Activated CD4-positive, alpha-beta T cell treated with anti-CD3 and anti-CD28 coated beads, Interleukin-2, amount 50 U/mL, for 24 hours (primary cell): ENCODE measurements around the gene OSBPL3.
A peak's percentile ranks its signal among the peaks of the same experiment; 100 is the strongest.

Experiments
- DNase-seq, 2 donors: peaks; one replicate each; pipeline ENCODE4 v3.0.0-alpha.2; 2020; ENCODE audit warnings: low read depth in 1 of 2, low spot score in 1 of 2

The OSBPL3 gene

DNA sequence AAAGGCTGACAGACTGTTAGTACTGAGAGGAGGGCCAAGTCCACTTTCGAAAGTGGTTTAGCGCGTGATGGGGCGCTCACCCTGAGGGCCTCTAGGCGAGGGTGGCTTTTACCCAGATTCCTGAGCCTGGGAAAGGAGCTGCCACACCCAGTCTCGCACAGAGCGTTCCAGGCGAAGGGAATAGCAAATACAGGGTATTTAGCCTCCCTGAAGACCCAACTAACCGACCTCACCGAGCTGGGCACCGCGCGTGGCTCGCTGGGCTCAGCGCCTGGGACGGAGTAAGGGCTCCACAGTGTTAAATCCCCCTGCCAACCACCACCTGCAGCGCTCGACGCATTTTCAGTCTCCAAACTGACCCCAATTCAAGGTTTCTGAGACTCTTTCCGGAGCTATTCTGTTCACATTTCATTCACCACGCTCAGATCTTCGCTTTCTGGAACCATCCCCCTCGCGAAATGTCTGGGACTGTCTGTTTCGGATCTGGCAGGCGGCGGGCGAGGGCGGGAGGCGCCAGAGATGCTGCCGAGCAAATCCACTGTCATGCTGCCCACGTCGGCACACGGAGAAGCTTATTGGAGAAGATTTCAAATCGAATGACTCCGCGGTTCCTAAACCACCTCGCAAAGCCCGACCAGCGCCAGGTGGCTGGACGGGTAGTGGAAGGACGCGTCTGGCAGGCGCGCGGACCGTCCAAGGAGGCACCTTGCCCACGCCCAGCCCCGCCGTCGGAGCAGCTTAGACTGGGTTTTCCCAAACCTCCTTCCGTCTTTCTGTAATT is 1.4 kb upstream of the OSBPL3 start:
- DNase-seq: peak; percentile 40 to 42

DNA sequence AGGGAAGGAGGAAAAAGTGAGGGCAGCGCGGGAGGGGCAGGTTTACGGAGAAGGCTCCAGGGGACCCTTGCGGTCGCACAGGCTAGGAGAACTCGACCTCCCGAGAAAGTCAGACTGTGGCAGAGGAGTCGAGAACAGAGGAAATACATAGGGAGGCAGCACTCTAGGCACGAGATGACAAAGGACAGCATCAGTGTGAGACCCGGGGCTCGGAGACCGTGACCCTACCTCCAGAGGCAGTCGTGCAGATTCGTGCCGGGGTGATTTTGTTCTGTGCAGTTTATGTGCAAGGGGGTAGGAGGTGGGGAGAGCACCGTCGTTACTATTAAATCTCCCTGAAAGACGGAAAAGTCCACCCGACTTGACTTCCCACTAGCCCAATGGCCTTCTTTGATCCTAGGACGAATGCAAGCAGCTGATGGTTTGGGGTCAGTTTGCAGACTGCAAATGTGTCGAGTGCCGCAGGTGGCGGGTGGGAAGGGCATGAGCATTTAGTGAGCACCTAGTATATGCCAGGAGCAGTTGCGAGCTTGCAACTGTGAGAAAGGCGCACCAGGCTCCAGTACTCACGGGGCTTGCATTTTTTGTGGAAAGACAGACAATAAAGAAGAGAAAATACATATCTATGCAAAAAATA is 674 bp upstream of the OSBPL3 start:
- no peak for DNase-seq

DNA sequence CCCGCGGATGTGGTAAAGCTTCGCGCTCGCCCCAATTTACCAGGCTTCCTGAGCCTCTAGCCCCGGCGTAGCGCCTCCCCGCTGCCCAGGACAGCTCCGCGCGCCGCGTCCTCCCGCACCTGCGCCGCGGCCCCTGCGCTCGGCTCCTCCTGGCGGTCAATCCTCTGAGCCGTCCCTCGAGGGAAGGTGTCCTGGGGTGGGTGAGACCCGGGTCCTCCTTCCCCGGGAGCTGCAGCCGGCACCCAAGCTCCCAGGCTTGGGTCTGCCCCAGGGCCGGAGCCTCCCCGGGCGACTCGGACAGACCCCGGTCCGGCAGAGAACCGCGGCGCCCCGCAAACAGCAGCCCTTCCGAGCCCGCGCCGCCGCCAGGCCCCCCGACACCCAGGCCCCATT is 512 bp downstream of the OSBPL3 start:
- DNase-seq: peak; percentile 56 to 63

DNA sequence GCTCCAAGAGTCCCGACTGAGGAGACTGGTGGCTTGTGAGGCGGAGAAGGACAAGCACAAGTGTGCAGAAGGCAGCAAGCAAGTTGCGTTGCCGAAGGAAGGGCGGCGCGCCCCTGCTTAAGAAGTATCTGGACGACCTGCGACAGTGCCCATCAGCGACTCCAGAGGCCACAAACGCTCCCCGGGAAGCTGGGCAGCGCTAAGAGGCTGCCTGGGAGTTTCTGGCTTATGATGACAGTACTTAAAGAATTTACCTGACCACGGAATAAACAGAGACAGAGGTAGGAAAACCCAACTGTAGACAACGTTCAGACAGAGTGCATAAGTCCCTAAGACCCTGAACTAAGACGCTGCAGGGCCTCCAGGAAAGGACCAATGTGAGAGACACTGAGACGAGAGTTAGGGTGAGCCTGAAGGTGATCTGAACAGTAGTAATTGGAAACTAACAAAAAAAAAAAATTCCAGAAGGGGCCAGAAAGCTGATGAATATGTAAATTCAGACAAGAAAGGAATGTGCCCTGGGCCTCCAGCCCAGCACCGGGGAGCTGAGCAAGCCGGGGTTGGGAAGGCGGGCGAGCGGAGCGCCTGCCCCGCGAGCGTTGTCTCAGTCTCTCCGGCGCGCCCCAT is 1.0 kb downstream of the OSBPL3 start:
- DNase-seq: no peak

DNA sequence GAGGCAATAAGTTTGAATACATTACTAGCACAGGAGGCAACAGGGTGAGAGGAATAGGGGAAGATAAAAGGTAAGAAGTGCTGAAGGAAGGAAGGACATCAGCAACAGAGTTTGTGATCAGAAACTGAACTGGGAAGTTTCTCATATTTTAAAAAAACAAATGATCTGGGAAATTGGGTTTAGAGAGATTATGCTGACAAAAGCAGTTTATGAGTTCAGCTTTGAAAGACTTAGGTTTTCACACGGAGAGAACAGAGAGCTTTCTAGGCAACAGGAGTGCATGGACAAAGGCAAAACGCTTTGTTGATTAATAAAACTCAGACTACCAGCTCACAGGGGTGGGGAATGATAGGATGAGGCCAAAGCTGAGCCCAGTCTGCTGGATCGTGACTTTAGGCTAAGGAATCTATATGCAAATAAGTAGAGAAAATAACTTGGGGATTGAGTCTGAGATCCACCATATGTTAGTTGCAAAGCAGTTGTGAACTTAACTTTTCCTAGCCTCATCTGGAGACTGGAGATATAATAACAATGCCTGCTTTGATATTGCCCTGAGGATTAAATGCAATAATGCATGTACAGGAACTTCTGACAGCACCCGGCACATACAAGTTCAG is 4.2 kb downstream of the OSBPL3 start:
- DNase-seq: no peak

DNA sequence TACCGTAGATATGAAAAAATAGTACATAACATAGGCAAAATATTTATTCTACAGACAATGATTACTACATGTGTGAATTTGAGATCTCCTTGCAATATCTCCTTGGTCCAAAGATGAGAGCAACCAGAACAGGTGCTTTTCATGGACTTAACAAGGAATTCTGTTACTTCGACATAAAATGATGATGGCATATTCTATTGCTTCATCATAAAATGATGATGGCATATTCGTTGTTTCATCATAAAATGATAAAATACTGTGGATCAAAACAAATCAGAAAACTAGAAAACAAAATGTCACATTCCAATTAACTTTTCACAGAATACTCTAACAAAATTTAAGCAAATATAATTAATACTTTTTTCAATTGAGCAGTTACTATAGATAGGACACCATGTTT is 4.8 kb downstream of the OSBPL3 start:
- DNase-seq: no peak

DNA sequence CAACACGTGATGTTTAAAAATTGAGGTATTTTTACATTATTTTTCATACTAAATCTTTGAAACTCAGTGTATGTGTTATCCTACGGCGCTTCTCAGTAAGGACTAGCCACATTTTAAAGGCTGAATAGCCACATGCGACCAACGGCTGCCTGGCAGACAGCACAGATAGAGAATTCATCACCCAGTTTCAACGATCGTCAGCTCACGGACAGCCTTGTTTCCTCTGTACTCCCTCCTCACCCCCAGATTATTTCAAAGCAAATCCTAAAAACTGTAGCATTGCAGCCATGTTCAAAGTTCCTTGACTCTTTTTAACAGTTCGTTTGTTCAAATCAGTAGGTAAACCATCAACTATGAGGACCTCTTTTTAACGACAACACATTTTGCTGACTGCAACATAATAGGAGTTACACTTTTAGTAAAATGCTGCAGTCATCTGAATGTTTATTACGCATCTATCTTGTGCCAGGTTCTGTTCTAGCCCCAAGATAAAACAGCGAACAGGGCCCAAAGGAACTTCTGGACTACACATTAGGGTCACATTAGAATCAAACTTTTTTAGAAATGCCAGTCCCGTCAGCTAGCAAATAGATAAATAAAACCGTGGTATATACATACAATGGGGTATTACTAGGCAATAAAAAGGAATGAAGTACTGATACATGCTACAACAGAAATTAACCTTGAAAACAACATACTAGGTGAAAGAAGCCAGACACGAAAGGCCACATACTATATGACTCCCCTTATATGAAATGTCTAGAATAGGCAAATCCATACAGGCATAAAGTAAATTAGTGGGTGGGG is 5.7 kb downstream of the OSBPL3 start:
- DNase-seq: no peak

DNA sequence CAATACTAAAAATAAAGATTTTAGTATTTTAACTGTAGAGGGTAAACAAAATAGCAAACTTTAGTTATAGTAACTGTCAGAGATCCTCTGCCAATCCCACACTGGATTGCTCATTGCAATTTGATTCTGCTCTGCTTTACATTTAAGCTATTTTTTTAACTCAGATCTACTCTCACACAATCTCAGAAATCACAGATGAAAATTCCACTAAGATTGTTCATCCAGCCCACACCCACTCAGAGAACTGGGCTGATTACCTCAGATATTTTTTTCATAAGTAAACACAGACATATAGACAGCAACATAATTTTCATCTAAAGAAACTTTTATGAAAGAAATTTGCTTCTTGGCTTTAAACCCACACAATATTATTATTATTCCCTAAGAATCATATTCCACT is 7.0 kb downstream of the OSBPL3 start:
- no peak for DNase-seq

DNA sequence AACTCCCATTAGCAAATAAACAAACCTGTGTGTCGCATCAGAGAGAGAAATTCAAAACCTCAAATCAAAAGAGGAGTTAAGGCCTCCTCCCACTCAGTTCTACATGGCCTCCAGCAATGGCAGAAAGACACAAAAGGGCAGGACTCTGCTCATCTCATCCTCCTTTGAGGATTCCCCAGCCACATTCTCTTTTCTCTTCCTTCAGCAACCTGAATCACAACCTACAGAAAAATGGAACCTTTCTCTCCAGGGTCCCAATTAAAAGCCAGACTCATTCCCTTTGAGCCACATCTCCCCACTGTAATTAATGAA is 7.9 kb downstream of the OSBPL3 start:
- DNase-seq: no peak

DNA sequence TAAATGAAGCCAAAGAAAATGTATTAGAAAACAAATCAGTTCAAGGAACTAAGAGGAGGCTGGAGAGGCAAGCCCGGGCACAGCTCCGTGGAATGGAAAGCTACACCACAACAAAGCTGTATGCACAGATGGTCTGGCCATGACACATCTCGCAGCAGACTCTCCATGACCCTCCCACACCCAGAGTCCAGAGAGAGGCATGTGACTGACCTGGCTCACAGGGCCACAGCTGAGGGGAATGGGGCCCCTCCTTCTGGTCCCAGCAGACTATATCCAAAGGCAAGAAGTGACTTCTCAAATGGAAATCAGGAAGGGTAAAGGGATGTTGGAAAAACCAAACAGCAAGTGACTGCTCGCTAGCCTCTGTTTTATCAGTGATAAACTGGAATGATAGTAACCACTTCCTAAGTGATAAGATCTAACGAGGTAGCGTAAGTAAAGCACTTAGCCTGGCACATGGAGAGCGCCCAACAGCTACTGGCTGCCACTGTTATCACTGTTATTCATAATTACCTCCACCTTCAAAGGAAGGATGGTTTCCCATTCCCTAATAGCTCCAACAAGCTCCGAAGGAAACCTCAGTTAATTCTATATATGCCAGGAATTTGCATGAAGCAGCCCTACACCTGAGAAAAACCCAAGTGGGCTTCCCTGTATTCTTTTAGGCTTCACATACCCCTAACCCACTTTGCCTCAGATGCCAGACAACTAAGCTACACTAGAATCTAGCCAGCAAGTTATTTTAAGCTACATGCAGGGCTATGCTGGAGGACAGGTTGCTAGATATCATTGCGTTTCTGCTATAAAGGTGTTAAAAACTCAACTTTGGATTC is 8.4 kb downstream of the OSBPL3 start:
- no peak for DNase-seq

DNA sequence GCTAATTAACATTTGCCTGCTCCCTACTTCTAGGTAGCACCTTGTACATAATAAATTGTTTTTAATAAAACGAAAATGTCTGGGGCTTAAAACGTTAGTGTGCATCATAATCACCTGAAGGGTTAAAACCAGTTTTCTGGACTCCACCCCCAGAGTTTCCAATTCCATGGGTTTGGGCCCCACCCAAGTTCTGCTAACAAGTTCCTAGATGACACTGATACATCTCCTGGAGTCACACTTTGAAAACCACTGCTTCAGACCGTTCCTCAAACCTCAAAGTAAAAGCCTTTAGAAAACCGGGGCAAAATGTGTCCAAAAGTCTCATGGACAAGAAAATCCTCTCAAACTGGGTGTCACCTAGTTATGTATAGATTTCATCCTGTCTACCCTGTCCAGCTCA is 9.3 kb downstream of the OSBPL3 start:
- DNase-seq: no peak

DNA sequence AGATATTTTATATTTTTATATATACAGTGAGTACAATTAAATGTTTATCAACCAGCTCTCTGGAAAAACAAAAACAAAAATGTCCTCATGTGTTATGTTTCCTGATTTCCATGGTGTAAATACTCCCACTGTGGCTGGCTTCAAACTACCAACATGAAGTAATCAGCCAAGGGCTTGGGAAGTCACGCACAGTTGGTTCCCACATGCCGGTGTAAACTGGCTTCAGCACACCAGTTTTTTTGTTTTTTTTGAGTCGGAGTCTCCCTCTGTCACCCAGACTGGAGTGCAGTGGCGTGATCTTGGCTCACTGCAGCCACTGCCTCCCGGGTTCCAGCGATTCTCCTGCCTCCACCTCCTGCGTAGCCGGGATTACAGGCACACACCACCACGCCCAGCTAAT is 11.8 kb downstream of the OSBPL3 start:
- no peak for DNase-seq

DNA sequence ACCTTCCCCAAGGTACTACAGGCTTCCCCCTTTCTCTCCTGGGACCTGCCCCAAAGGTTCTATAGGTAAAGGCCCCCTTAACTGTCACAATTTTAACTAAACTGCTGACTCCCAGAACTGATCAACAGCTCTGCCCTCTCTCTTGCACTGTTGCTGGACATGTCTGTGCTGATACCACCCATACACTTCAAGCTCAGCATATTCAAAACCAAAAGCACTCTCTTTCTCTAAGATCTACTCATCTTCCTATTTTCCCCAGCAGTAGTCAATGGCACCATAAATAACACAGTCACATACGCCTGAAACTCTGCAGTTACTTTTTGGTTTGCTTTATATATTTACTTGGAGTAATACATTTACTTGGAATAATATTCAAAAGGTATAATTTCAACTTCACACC is 12.3 kb downstream of the OSBPL3 start:
- no peak for DNase-seq

DNA sequence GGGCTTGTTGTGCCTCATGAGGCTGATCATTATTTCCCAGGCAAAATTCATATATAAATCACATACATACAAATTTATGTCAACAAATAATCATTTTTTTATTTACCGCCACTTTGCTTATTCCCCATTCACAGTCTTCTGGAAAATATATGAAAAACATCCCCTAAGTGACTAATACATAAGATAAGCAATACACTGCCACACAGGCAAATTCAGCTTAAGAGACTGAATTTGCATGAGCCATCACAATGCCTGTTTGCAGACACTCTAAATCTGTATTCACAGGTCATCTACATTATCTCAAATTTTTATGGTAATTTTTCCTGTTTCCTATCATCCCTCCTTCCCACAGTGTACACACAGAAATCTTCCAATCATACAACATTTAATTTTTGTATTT is 13.2 kb downstream of the OSBPL3 start:
- DNase-seq: no peak

DNA sequence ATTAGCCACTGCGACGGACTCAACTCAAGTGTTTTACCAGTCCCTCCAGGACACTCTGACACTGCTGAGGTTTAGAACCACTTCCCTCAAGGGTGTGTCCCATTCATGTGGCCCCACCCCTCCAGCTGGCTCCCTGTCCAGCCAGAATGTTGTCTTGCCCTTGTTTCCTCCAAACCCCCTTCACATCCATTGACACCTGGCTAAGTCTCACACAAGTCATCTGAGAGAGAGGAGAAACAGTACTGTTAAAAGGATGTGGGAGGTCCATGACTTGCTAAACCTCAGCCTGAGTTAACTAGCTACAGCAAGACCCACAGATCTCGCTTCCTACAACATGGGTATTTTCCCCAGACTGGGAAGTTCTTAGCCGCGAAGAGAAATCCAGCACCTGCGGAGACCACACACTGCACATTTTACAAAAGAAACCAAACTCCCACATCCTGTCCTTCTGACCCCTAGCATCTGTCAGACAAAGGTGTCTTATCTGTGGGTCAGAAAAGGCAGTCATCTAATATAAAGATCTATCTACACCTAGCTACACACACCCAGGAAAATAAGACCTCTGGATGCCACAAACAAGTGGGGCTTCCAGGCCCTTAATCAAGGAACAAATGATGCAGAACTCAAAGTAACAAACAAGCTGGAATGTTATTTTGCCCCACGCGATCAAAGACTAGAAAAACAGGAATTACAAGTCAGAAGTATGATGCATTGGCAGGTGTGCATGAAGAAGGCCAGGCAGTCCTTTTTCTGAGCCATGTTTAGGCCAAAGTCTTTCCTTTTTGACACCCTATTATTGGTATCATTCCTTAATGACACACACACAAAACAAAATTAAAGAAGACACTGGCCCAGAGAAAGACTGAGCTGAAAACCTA is 13.9 kb downstream of the OSBPL3 start:
- DNase-seq: peak in 1 of 2 donors; percentile 41

DNA sequence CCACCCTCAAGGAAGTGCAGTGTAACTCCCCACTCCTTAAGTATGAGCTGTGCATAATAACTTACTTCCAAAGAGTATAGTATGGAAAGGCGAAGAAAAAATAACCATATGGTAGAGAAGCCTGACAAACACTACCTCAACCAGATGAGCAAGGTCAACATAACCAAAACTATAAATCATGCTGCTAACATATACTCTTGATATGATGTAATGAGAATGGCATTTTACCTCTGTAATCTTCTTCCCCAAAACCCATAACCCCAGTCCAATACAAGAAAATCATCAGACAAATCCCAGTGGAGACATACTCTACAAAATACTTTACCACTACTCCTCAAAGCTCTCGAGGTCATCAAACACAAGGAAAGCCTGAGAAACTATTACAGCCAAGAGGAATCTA is 15.8 kb downstream of the OSBPL3 start:
- no peak for DNase-seq

DNA sequence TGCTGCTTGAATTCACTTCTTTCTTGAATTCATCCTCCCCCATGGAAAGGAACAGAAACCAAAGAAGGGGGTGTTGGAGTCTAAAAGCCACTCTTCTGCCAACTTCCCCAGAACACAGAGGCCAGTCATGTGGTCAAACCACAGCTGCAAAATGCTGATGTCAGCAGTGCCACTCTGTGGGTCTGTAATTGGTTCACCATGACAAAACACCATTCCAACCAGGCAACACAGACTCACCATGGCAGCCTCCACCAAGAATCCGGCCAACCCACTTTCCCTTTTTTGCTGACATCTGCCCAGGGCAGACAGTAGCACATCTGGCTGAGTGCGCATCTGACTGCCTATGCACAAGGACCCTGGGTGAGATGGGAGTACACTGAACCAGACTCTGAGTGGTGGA is 16.8 kb downstream of the OSBPL3 start:
- no peak for DNase-seq

DNA sequence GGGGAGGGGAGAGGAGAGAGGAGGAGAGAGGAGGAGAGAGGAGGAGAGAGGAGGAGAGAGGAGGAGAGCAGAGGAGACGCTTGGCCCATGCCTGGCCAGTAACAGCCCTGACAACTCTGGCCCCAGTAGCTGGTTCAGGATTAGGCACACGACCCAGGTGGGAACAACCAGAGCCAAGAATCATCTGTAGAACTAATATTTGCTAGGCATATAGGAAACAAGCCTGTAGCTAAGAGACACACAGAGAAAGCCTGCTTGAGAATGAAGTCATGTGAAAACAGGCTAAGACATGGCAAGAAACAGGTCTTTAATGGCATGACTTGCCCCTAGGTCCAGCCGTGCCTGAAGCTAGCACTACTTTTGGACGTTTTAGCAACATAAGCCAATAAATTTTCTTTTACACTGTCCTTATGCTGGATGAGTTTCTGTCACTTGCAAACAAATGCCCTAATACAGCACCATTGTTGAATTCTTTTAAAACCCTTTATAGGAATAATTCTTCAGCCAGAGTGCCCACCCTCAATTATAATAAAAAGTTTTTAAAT is 17.5 kb downstream of the OSBPL3 start:
- no peak for DNase-seq

DNA sequence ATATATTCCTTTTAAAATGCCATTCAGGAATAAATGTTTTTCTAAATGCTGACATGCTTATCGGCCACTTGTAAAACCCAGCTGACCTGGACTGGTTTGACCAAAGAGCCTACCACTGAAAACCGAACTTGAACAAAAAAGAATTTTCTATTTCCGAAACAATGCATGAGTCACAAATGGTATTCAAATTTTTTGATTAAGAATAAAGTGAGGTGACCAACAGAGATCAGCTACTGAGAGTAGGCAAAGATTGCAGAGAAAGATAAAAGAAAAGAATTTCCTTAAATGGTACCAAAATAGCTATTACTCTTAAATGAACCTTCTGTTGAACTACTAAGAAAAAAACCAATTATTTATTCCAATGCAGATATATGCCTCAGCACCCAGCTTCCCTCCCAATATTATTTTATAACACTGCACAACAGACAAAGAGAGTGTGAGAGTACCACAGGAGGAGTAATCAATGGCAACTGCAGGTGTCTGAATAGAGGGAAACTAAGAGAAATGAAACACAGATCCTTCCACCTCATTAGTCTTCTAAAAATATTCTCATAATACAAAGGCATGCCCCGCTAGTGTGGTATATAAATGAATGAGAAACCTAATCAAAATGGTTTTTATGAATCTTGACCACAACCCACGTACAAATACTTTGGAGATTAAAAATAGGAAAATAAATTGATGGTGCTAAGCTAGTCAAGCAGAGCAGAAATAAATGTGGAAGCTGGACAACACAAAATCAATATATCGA is 20.1 kb downstream of the OSBPL3 start:
- no peak for DNase-seq
